HEK293 (cell line): Measurements from ENCODE around the gene TMEM91.
A peak's percentile ranks its signal among the peaks of the same experiment; 100 is the strongest.

Experiments
- ATF2 ChIP-seq: fragments of 450-650 bp; formaldehyde crosslinking; IDR thresholded peaks from 2 replicates; pipeline ENCODE4 v1.5.1; 2016; ENCODE audit warnings: missing biosample characterization, missing genetic modification characterization, low read depth
- EGR2 ChIP-seq: fragments of 450-650 bp; formaldehyde crosslinking; IDR thresholded peaks from 2 replicates; pipeline ENCODE4 v1.5.1; 2016; ENCODE audit warnings: low read depth, missing biosample characterization, missing genetic modification characterization
- GLIS1 ChIP-seq: fragments of 450-650 bp; formaldehyde crosslinking; IDR thresholded peaks from 2 replicates; pipeline ENCODE4 v1.5.1; 2016; ENCODE audit warnings: missing biosample characterization, missing genetic modification characterization
- GLIS2 ChIP-seq: fragments of 450-650 bp; formaldehyde crosslinking; IDR thresholded peaks from 2 replicates; pipeline ENCODE4 v1.5.1; 2016; ENCODE audit warnings: missing biosample characterization, missing genetic modification characterization
- KLF10 ChIP-seq: fragments of 450-650 bp; IDR thresholded peaks from 2 replicates; pipeline ENCODE4 v1.5.1; 2018; ENCODE audit warnings: missing biosample characterization, mild to moderate bottlenecking, missing genetic modification characterization
- RBAK ChIP-seq: fragments of 450-650 bp; formaldehyde crosslinking; IDR thresholded peaks from 2 replicates; pipeline ENCODE4 v1.5.1; 2016; ENCODE audit warnings: missing biosample characterization, missing genetic modification characterization
- SETDB1 ChIP-seq: IDR thresholded peaks from one replicate; pipeline ENCODE4 v1.6.1; 2017; ENCODE audit warnings: mild to moderate bottlenecking, low read length, moderate library complexity, mixed read lengths; ENCODE audit not compliant: insufficient read length
- SP3 ChIP-seq: fragments of 450-650 bp; formaldehyde crosslinking; IDR thresholded peaks from 2 replicates; pipeline ENCODE4 v1.5.1; 2016; ENCODE audit warnings: missing biosample characterization, missing genetic modification characterization
- TRIM28 ChIP-seq: IDR thresholded peaks from 2 replicates; pipeline ENCODE4 v1.6.1; 2011; ENCODE audit warnings: low read length, control low read depth, borderline replicate concordance
- TSHZ1 ChIP-seq: fragments of 450-650 bp; formaldehyde crosslinking; IDR thresholded peaks from 2 replicates; pipeline ENCODE4 v1.5.1; 2016; ENCODE audit warnings: missing biosample characterization, missing genetic modification characterization, borderline replicate concordance
- ZBTB1 ChIP-seq: fragments of 450-650 bp; formaldehyde crosslinking; IDR thresholded peaks from 2 replicates; pipeline ENCODE4 v1.5.1; 2016; ENCODE audit warnings: missing biosample characterization, missing genetic modification characterization
- ZBTB17 ChIP-seq: fragments of 450-650 bp; formaldehyde crosslinking; IDR thresholded peaks from 2 replicates; pipeline ENCODE4 v1.5.1; 2016; ENCODE audit warnings: missing biosample characterization, missing genetic modification characterization
- ZBTB48 ChIP-seq: fragments of 450-650 bp; formaldehyde crosslinking; IDR thresholded peaks from 2 replicates; pipeline ENCODE4 v1.5.1; 2016; ENCODE audit warnings: missing biosample characterization, missing genetic modification characterization
- ZFHX2 ChIP-seq: fragments of 450-650 bp; formaldehyde crosslinking; conservative IDR thresholded peaks from 2 replicates; pipeline ENCODE4 v1.5.1; 2016; ENCODE audit warnings: missing biosample characterization, missing genetic modification characterization
- ZFP41 ChIP-seq: fragments of 450-650 bp; formaldehyde crosslinking; IDR thresholded peaks from 2 replicates; pipeline ENCODE4 v1.5.1; 2016; ENCODE audit warnings: missing biosample characterization, missing genetic modification characterization, borderline replicate concordance
- ZIC2 ChIP-seq: fragments of 450-650 bp; formaldehyde crosslinking; IDR thresholded peaks from 2 replicates; pipeline ENCODE4 v1.5.1; 2016; ENCODE audit warnings: missing biosample characterization, missing genetic modification characterization
- ZNF10 ChIP-seq: fragments of 450-650 bp; formaldehyde crosslinking; IDR thresholded peaks from 2 replicates; pipeline ENCODE4 v1.5.1; 2017; ENCODE audit warnings: missing biosample characterization, missing genetic modification characterization
- ZNF114 ChIP-seq: fragments of 450-650 bp; formaldehyde crosslinking; IDR thresholded peaks from 2 replicates; pipeline ENCODE4 v1.5.0; 2017; ENCODE audit warnings: missing biosample characterization, missing genetic modification characterization
- ZNF140 ChIP-seq: fragments of 450-650 bp; formaldehyde crosslinking; IDR thresholded peaks from 2 replicates; pipeline ENCODE4 v1.5.1; 2016; ENCODE audit warnings: missing biosample characterization, missing genetic modification characterization
- ZNF16 ChIP-seq: fragments of 450-650 bp; formaldehyde crosslinking; IDR thresholded peaks from 2 replicates; pipeline ENCODE4 v1.5.1; 2016; ENCODE audit warnings: low read depth, missing biosample characterization, missing genetic modification characterization
- ZNF19 ChIP-seq: fragments of 450-650 bp; formaldehyde crosslinking; IDR thresholded peaks from 2 replicates; pipeline ENCODE4; 2016; ENCODE audit warnings: missing biosample characterization, missing genetic modification characterization, low read depth
- ZNF202 ChIP-seq: fragments of 450-650 bp; formaldehyde crosslinking; IDR thresholded peaks from 2 replicates; pipeline ENCODE4 v1.5.1; 2016; ENCODE audit warnings: missing biosample characterization, missing genetic modification characterization, borderline replicate concordance
- ZNF324 ChIP-seq: fragments of 450-650 bp; formaldehyde crosslinking; IDR thresholded peaks from 2 replicates; pipeline ENCODE4 v1.5.1; 2016; ENCODE audit warnings: missing biosample characterization, missing genetic modification characterization
- ZNF335 ChIP-seq: fragments of 450-650 bp; formaldehyde crosslinking; conservative IDR thresholded peaks from 2 replicates; pipeline ENCODE4 v1.5.1; 2016; ENCODE audit warnings: missing biosample characterization, missing genetic modification characterization
- ZNF394 ChIP-seq: fragments of 450-650 bp; formaldehyde crosslinking; IDR thresholded peaks from 2 replicates; pipeline ENCODE4 v1.5.1; 2016; ENCODE audit warnings: missing biosample characterization, missing genetic modification characterization, mild to moderate bottlenecking, moderate library complexity, borderline replicate concordance
- ZNF510 ChIP-seq: fragments of 450-650 bp; formaldehyde crosslinking; IDR thresholded peaks from 2 replicates; pipeline ENCODE4 v1.5.1; 2018; ENCODE audit warnings: mild to moderate bottlenecking, missing genetic modification characterization, missing biosample characterization; ENCODE audit not compliant: insufficient replicate concordance
- ZNF561 ChIP-seq: fragments of 450-650 bp; IDR thresholded peaks from 2 replicates; pipeline ENCODE4 v1.5.1; 2018; ENCODE audit warnings: missing biosample characterization, missing genetic modification characterization, borderline replicate concordance
- ZNF621 ChIP-seq: fragments of 450-650 bp; formaldehyde crosslinking; IDR thresholded peaks from 2 replicates; pipeline ENCODE4 v1.5.1; 2017; ENCODE audit warnings: missing biosample characterization, missing genetic modification characterization
- ZNF624 ChIP-seq: fragments of 450-650 bp; formaldehyde crosslinking; IDR thresholded peaks from 2 replicates; pipeline ENCODE4 v1.5.1; 2017; ENCODE audit warnings: missing biosample characterization, missing genetic modification characterization
- ZNF670 ChIP-seq: fragments of 450-650 bp; formaldehyde crosslinking; IDR thresholded peaks from 2 replicates; pipeline ENCODE4 v1.5.1; 2016; ENCODE audit warnings: missing biosample characterization, missing genetic modification characterization, low read depth
- ZNF701 ChIP-seq: fragments of 450-650 bp; formaldehyde crosslinking; IDR thresholded peaks from 2 replicates; pipeline ENCODE4 v1.5.1; 2016; ENCODE audit warnings: missing biosample characterization, missing genetic modification characterization
- ZNF843 ChIP-seq: fragments of 450-650 bp; formaldehyde crosslinking; IDR thresholded peaks from 2 replicates; pipeline ENCODE4 v1.5.1; 2016; ENCODE audit warnings: missing biosample characterization, missing genetic modification characterization
- ZSCAN16 ChIP-seq: fragments of 450-650 bp; formaldehyde crosslinking; IDR thresholded peaks from 2 replicates; pipeline ENCODE4 v1.5.1; 2016; ENCODE audit warnings: missing biosample characterization, missing genetic modification characterization
- ZSCAN30 ChIP-seq: fragments of 450-650 bp; IDR thresholded peaks from 2 replicates; pipeline ENCODE4 v1.5.1; 2018; ENCODE audit warnings: missing biosample characterization, mild to moderate bottlenecking, missing genetic modification characterization, moderate library complexity
- TF ChIP-seq, protein P1 (sequence below): fragments of 450-650 bp; formaldehyde crosslinking; IDR thresholded peaks from 2 replicates; pipeline ENCODE4 v1.5.0; 2017; ENCODE audit warnings: missing biosample characterization, missing genetic modification characterization, borderline replicate concordance

TMEM91 gene

DNA sequence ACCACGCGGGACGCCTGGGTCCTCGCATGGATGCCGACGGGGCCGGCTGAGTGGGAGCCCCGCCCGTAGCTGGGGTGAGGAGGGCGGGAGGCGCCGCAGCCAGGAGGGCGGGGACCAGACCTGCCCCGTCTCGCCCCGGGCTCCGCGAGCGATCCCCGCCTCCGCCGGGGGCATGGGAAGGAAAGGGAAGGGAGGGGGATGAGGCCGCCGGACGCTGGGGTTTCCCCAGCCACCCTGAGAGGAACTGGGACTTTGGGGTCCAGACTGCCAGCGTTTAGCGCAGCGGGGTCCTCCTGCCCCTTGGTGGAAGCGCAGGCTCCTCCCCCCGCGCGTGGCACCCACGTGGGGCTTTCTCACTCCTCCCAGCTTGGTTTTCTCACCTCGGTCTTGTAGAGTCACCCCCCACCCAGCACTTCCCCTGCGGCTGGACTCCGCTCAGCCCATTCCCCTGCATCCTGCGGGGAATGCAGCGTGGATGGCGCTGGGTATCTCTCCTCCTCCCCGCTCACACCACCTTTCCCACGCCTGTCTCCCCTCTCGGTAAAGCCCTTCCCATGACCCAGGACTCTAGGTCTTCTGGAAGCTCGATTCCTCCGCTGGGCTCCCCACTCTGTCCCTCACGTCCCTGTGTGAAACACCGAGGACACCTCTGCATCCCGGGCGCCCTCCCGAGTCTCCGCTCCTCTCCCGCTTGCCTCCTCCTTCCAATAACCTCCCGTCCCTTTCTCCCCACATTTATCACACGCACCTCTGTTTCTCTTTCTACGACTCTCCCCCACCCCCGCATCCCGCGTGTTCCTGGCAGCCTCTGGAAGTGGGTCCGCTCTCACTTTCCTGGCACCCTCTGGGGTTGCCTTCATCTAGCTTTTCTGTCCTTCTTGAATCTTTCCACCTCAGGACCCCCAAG, 24.7 kb upstream of the TMEM91 start (continued):
- TF ChIP-seq ZNF561 (tag by site-specific recombination): 0 out of 2 replicates have a peak, but pooled peaks have one; percentile 40
- no peak for TF ChIP-seq ZSCAN16 (tag by site-specific recombination)
- TF ChIP-seq ZNF10: no peak
- peak; percentile 68 for TF ChIP-seq EGR2
- TF ChIP-seq ZNF624 (tag by site-specific recombination): no peak
- no peak for TF ChIP-seq ZNF16 (tag by site-specific recombination)
- TF ChIP-seq SP3 (tag by site-specific recombination): peak; percentile 87
- TF ChIP-seq SETDB1: no peak
- TF ChIP-seq ZNF843 (tag by site-specific recombination): no peak; the same call in 1 of the 2 replicates
- TF ChIP-seq ZNF19 (tag by site-specific recombination): no peak
- TF ChIP-seq ZBTB1 (tag by site-specific recombination): no peak
- TF ChIP-seq ZIC2 (tag by site-specific recombination): peak; percentile 83
- TF ChIP-seq ZNF202 (tag by site-specific recombination): no peak
- TF ChIP-seq ZNF335 (tag by site-specific recombination): peak; percentile 88
- no peak for TF ChIP-seq ZNF324 (tag by site-specific recombination)
- TF ChIP-seq ZFP41: no peak
- TF ChIP-seq ZNF140 (tag by site-specific recombination): no peak
- no peak for TF ChIP-seq ZNF510 (tag by site-specific recombination)
- TF ChIP-seq ZNF701 (tag by site-specific recombination): no peak
- no peak for TF ChIP-seq ATF2 (tag by site-specific recombination)
- TF ChIP-seq GLIS2 (tag by site-specific recombination): peak; percentile 85
- no peak for TF ChIP-seq ZNF621 (tag by site-specific recombination)
- no peak for TF ChIP-seq ZNF394 (tag by site-specific recombination)
- TF ChIP-seq TRIM28: no peak
- peak; percentile 32; the same call in 1 of the 2 replicates for TF ChIP-seq KLF10 (tag by site-specific recombination)
- TF ChIP-seq RBAK: no peak
- peak; percentile 73 for TF ChIP-seq ZFHX2 (tag by site-specific recombination)
- peak; percentile 91 for TF ChIP-seq GLIS1
- TF ChIP-seq TSHZ1 (tag by site-specific recombination): no peak
- TF ChIP-seq ZNF114 (tag by site-specific recombination): no peak
- TF ChIP-seq ZNF670: no peak
- TF ChIP-seq ZBTB48 (tag by site-specific recombination): no peak; the same call in 1 of the 2 replicates
- TF ChIP-seq, protein P1, sequence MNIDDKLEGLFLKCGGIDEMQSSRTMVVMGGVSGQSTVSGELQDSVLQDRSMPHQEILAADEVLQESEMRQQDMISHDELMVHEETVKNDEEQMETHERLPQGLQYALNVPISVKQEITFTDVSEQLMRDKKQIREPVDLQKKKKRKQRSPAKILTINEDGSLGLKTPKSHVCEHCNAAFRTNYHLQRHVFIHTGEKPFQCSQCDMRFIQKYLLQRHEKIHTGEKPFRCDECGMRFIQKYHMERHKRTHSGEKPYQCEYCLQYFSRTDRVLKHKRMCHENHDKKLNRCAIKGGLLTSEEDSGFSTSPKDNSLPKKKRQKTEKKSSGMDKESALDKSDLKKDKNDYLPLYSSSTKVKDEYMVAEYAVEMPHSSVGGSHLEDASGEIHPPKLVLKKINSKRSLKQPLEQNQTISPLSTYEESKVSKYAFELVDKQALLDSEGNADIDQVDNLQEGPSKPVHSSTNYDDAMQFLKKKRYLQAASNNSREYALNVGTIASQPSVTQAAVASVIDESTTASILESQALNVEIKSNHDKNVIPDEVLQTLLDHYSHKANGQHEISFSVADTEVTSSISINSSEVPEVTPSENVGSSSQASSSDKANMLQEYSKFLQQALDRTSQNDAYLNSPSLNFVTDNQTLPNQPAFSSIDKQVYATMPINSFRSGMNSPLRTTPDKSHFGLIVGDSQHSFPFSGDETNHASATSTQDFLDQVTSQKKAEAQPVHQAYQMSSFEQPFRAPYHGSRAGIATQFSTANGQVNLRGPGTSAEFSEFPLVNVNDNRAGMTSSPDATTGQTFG (tag by site-specific recombination): no peak
- no peak for TF ChIP-seq ZBTB17
- no peak for TF ChIP-seq ZSCAN30 (tag by site-specific recombination)
